Chondrocyte (in vitro differentiated cells): ENCODE measurements around the gene PDE4D. TPM values are rescaled to one million over a fixed set of nuclear protein-coding genes. Genes with fewer than 3 reads are reported as not detected.

ENCODE experiments used
- DNase-seq: peaks from one replicate; pipeline ENCODE4 v3.0.0; 2021; ENCODE audit warnings: mixed read lengths, low spot score
- H3K27ac Mint-ChIP-seq: one replicate; pipeline ENCODE4 v1.8.0; 2021; ENCODE audit warnings: mild to moderate bottlenecking, moderate library complexity, mixed read lengths; ENCODE audit not compliant: unreplicated experiment
- H3K27me3 Mint-ChIP-seq: 2 replicates; pipeline ENCODE4 v1.8.0; 2021; ENCODE audit warnings: low read depth, mixed read lengths
- H3K36me3 Mint-ChIP-seq: 2 replicates; pipeline ENCODE4 v1.8.0; 2021; ENCODE audit warnings: low read depth, mixed read lengths
- H3K4me1 Mint-ChIP-seq: 2 replicates; pipeline ENCODE4 v1.8.0; 2021; ENCODE audit warnings: low read depth, mild to moderate bottlenecking, mixed read lengths
- H3K4me3 Mint-ChIP-seq: one replicate; pipeline ENCODE4 v1.8.0; 2021; ENCODE audit warnings: mild to moderate bottlenecking, moderate library complexity, mixed read lengths; ENCODE audit not compliant: unreplicated experiment
- H3K9me3 Mint-ChIP-seq: 2 replicates; pipeline ENCODE4 v1.8.0; 2021; ENCODE audit warnings: low read depth, mixed read lengths
- total RNA-seq: library from RNA; stranded (reverse); gene quantifications from 3 replicates; pipeline ENCODE4 v1.2.1, GENCODE V29; 2021
- TF ChIP-seq, protein P1 (sequence below): fragments of 200-600 bp; sonication (generic); IDR thresholded peaks from 2 replicates; pipeline ENCODE4 v1.5.0; 2021; ENCODE audit warnings: antibody characterized with exemption, mild to moderate bottlenecking, moderate library complexity

PDE4D gene
- total RNA-seq, 1 donor from 2014 or later = 21.1 TPM

DNA sequence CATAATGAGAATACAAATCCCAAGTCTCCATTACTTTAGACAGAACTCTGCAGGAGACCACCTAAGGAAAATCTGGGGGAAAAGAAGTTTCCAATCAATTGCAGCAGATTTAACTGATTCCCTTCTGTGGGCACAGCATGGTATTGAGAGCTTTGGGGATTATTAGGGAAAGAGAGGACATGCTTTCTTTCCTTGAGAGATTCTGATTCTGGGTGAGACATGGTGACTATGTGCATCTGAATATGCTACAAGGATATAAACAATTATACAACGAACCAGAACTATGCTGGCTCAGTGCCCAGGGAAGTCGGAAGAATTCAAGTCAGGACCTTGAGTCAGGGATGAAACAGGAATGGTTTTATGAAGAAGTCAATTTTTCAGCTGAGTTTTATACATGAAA lies 183.7 kb downstream of the PDE4D start:
- peaks cover 40% of the 10 kb centered on the region for H3K4me1 Mint-ChIP-seq
- no peaks in the 10 kb centered on the region for H3K9me3 Mint-ChIP-seq
- H3K27ac Mint-ChIP-seq = peak overlapping the region; percentile 73
- no peaks in the 10 kb centered on the region for H3K27me3 Mint-ChIP-seq
- no peaks in the 10 kb centered on the region for H3K36me3 Mint-ChIP-seq
- TF ChIP-seq, protein P1, sequence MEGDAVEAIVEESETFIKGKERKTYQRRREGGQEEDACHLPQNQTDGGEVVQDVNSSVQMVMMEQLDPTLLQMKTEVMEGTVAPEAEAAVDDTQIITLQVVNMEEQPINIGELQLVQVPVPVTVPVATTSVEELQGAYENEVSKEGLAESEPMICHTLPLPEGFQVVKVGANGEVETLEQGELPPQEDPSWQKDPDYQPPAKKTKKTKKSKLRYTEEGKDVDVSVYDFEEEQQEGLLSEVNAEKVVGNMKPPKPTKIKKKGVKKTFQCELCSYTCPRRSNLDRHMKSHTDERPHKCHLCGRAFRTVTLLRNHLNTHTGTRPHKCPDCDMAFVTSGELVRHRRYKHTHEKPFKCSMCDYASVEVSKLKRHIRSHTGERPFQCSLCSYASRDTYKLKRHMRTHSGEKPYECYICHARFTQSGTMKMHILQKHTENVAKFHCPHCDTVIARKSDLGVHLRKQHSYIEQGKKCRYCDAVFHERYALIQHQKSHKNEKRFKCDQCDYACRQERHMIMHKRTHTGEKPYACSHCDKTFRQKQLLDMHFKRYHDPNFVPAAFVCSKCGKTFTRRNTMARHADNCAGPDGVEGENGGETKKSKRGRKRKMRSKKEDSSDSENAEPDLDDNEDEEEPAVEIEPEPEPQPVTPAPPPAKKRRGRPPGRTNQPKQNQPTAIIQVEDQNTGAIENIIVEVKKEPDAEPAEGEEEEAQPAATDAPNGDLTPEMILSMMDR = no peak
- peak overlapping the region; percentile 26 for H3K4me3 Mint-ChIP-seq
- DNase-seq = no peak

DNA sequence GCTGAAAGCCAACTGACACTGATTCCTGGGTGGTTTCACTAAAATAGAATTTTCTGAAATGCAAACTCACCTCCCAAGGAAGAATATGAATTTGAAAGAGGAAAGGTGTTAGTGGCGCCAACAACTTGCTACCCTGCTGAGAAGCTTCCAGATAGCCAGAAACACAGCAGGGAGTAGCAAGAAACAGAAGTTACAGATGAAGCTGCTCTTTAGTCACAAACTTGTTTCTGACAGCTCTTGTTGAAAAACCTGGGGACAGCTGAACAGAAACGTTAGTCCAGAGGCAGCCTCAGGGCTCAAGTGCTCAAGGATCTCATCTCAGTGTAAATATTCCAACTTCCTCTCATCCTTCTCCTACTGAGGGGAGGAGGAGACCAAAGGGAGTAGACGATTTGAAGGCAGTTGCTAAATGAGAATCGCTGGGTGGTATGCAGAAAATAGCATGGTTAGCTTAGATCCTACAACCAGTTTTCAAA lies 184.1 kb downstream of the PDE4D start:
- DNase-seq = no peak
- H3K27me3 Mint-ChIP-seq = no peaks in the 10 kb centered on the region
- H3K4me1 Mint-ChIP-seq = peaks cover 40% of the 10 kb centered on the region
- TF ChIP-seq, protein P1 = no peak
- peak overlapping the region; percentile 26 for H3K4me3 Mint-ChIP-seq
- H3K36me3 Mint-ChIP-seq = no peaks in the 10 kb centered on the region
- no peaks in the 10 kb centered on the region for H3K9me3 Mint-ChIP-seq
- peak overlapping the region; percentile 73 for H3K27ac Mint-ChIP-seq

DNA sequence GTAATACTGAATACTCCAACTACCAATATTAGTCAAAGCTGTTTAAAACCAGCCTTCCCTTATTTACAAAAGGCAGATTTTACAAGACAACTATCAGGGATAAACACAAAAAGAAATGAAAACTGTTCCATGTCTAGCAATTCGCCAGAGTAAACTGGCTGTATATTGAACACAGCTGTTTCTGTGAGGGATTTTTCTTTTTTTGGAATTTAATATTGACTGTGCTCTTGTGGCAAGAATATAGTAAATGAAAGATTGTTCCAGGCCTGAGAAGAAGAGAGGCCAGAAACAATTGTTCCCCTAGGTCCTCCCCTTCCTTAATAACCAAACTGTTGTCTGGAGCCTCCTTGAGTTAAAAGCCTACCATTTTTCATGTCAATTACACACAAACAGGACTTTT lies 188.6 kb downstream of the PDE4D start:
- no peaks in the 10 kb centered on the region for H3K9me3 Mint-ChIP-seq
- DNase-seq = no peak
- no peak overlapping the region for H3K4me3 Mint-ChIP-seq
- H3K4me1 Mint-ChIP-seq = peaks cover 17% of the 10 kb centered on the region
- H3K27me3 Mint-ChIP-seq = no peaks in the 10 kb centered on the region
- TF ChIP-seq, protein P1 = no peak
- no peak overlapping the region for H3K27ac Mint-ChIP-seq
- H3K36me3 Mint-ChIP-seq = no peaks in the 10 kb centered on the region

DNA sequence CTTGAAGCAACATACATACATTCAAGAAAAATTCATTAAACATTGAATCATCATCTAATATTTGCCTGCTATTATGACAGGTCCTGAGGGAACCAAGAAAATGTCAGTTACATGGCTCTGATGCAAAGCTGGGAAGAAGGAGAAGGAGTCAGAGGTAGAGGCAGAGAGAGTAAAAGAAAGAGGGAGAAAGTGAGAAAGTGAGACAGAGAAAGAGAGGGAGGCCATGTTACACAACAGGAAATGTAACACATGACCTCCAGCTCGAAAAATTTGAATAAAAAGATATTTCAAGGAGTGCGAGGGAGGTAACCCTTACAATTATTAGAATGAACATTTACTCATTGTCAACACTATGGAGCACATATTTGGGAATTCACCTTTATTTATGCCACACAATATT lies 189.7 kb downstream of the PDE4D start:
- Mint-ChIP-seq H3K27ac (peak overlapping the region; percentile 6), H3K9me3 (no peaks in the 10 kb centered on the region), H3K4me1 (peaks cover 5% of the 10 kb centered on the region), H3K36me3 (no peaks in the 10 kb centered on the region), H3K4me3 (no peak overlapping the region), H3K27me3 (no peaks in the 10 kb centered on the region)
- TF ChIP-seq, protein P1 = no peak
- no peak for DNase-seq

DNA sequence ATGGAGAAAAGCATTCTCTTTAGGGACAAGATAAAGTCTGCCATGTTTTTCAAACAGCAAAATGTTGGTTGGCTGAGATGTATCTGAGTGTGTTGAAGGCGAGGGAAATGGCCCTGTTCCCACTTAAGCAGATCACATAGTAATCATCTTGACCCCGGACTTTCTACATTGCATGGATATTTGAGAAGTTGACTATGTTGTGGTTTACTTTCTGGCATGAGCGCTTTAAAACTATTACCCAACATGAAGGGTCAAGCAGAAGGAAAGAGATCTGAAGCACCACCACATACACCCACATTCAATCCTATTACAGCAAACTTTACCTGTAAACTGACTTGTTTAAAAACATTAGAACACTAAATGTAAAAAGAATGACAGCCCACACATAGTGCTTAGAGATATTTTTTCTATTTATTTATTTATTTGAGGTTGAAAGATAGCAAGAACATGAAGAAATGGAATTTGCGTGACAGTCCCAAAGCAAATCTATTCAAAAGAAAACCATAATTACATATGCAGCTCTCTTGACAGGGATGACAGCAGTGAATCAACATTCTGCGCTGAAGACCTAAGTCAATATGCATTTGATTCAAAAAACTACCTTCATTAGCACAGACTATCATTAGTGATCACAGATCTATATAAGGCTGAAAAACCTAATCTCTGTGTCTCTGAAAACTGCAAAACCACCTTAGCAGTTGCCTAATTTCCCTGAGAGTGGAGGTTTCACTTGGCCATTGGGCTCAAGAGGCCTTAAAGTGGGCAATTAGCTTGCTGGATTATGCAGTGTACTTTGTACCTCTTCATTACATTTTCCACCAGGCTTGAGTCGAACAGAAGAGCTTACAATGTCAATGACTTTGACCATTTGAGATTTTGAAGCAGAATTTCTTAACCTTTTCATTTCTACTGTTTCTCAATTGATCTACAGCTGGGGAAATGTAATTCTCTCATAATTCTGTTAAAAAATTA lies 195.0 kb downstream of the PDE4D start:
- no peak for DNase-seq
- H3K36me3 Mint-ChIP-seq = no peaks in the 10 kb centered on the region
- H3K27ac Mint-ChIP-seq = no peak overlapping the region
- no peak overlapping the region for H3K4me3 Mint-ChIP-seq
- H3K4me1 Mint-ChIP-seq = peaks cover 3% of the 10 kb centered on the region
- no peaks in the 10 kb centered on the region for H3K9me3 Mint-ChIP-seq
- TF ChIP-seq, protein P1 = no peak
- no peaks in the 10 kb centered on the region for H3K27me3 Mint-ChIP-seq
